HL-60 (cell line): ENCODE results near the gene MLLT3.

Experiments
- DNase-seq, 2 experiments: peaks; one replicate each; pipeline ENCODE4 v3.0.0-alpha.2; 2010 to 2020; ENCODE audit warnings: low read depth in 1 of 2, low spot score in 1 of 2
- H3K27ac ChIP-seq: fragments of 250-450 bp; sonication (Bioruptor Pico); replicated peaks from 2 replicates; pipeline ENCODE4 v1.5.1; 2020; ENCODE audit warnings: mild to moderate bottlenecking, moderate library complexity
- H3K27me3 ChIP-seq: fragments of 250-450 bp; sonication (Bioruptor Pico); 2 replicates; pipeline ENCODE4 v1.5.1; 2021; ENCODE audit warnings: mild to moderate bottlenecking, moderate library complexity; ENCODE audit not compliant: insufficient read depth, poor library complexity, severe bottlenecking
- H3K4me3 ChIP-seq: replicated peaks from 2 replicates; pipeline ENCODE4 v1.5.1; 2011; ENCODE audit warnings: mild to moderate bottlenecking, control low read depth, low read length; ENCODE audit not compliant: insufficient read depth
- GABPA ChIP-seq: IDR thresholded peaks from 2 replicates; pipeline ENCODE4 v1.6.1; 2012; ENCODE audit warnings: low read depth
- POLR2AphosphoS5 ChIP-seq: IDR thresholded peaks from 2 replicates; pipeline ENCODE4 v1.6.1; 2012; ENCODE audit warnings: low read depth
- SPI1 ChIP-seq: IDR thresholded peaks from 2 replicates; pipeline ENCODE4 v1.6.1; 2012; ENCODE audit warnings: low read depth, mild to moderate bottlenecking, borderline replicate concordance
- TF ChIP-seq, protein P1 (sequence below): IDR thresholded peaks from one replicate; pipeline ENCODE4 v1.5.1; 2011; ENCODE audit warnings: low read length, control low read depth, inconsistent platforms; ENCODE audit not compliant: insufficient read depth
- TF ChIP-seq, protein P2 (sequence below): IDR thresholded peaks from 2 replicates; pipeline ENCODE4 v1.6.1; 2012; ENCODE audit warnings: low read depth; ENCODE audit not compliant: insufficient replicate concordance

Gene MLLT3

DNA sequence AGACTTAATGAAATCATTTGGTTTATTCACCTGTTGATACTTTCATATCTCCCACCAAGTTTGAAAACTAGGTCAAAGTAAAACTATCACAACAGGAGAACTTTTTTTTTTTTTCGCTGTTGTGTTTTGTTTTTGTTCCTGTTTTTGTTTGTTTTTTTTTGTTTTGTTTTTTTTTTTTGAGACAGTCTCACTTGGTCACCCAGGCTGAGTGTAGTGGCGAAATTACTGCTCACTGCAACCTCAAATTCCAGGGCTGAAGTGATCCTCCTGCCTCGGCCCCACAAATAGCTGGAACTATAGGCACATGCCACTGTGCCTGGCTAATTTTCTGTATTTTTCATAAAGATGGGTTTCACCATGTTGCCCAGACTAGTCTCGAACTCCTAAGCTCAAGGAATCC lies 49.3 kb downstream of the MLLT3 start:
- TF ChIP-seq SPI1, result no peak
- no peak for TF ChIP-seq POLR2AphosphoS5
- no peak for TF ChIP-seq GABPA
- TF ChIP-seq, protein P1, sequence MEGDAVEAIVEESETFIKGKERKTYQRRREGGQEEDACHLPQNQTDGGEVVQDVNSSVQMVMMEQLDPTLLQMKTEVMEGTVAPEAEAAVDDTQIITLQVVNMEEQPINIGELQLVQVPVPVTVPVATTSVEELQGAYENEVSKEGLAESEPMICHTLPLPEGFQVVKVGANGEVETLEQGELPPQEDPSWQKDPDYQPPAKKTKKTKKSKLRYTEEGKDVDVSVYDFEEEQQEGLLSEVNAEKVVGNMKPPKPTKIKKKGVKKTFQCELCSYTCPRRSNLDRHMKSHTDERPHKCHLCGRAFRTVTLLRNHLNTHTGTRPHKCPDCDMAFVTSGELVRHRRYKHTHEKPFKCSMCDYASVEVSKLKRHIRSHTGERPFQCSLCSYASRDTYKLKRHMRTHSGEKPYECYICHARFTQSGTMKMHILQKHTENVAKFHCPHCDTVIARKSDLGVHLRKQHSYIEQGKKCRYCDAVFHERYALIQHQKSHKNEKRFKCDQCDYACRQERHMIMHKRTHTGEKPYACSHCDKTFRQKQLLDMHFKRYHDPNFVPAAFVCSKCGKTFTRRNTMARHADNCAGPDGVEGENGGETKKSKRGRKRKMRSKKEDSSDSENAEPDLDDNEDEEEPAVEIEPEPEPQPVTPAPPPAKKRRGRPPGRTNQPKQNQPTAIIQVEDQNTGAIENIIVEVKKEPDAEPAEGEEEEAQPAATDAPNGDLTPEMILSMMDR, result no peak
- TF ChIP-seq, protein P2, sequence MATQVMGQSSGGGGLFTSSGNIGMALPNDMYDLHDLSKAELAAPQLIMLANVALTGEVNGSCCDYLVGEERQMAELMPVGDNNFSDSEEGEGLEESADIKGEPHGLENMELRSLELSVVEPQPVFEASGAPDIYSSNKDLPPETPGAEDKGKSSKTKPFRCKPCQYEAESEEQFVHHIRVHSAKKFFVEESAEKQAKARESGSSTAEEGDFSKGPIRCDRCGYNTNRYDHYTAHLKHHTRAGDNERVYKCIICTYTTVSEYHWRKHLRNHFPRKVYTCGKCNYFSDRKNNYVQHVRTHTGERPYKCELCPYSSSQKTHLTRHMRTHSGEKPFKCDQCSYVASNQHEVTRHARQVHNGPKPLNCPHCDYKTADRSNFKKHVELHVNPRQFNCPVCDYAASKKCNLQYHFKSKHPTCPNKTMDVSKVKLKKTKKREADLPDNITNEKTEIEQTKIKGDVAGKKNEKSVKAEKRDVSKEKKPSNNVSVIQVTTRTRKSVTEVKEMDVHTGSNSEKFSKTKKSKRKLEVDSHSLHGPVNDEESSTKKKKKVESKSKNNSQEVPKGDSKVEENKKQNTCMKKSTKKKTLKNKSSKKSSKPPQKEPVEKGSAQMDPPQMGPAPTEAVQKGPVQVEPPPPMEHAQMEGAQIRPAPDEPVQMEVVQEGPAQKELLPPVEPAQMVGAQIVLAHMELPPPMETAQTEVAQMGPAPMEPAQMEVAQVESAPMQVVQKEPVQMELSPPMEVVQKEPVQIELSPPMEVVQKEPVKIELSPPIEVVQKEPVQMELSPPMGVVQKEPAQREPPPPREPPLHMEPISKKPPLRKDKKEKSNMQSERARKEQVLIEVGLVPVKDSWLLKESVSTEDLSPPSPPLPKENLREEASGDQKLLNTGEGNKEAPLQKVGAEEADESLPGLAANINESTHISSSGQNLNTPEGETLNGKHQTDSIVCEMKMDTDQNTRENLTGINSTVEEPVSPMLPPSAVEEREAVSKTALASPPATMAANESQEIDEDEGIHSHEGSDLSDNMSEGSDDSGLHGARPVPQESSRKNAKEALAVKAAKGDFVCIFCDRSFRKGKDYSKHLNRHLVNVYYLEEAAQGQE, result no peak
- DNase-seq, result no peak
- H3K4me3 ChIP-seq, result no peak overlapping the region
- H3K27ac ChIP-seq, result no peak overlapping the region
- no peaks in the 10 kb centered on the region for H3K27me3 ChIP-seq

DNA sequence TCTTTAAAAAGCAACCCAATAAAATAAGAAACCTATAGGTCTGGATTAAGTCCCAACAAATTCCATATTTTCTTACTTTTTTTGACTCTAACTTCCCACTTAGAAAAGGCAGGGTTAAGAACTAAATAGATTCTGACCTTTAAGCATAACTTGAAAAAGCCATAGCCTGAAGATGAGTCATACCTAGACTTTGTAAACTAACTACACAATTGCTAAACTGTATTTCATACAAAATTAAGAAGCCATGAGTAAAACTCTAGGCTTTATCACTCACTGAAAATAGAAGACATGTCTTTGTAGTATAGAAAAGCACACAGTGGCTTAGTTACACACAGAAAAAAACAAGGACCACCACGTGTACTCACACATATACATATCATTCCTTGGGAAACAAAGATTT lies 51.5 kb downstream of the MLLT3 start:
- no peak overlapping the region for H3K27ac ChIP-seq
- H3K27me3 ChIP-seq, result no peaks in the 10 kb centered on the region
- no peak for DNase-seq
- H3K4me3 ChIP-seq, result no peak overlapping the region
- TF ChIP-seq, protein P2, result no peak
- TF ChIP-seq GABPA (no peak), SPI1 (no peak), POLR2AphosphoS5 (no peak)
- TF ChIP-seq, protein P1, result no peak

DNA sequence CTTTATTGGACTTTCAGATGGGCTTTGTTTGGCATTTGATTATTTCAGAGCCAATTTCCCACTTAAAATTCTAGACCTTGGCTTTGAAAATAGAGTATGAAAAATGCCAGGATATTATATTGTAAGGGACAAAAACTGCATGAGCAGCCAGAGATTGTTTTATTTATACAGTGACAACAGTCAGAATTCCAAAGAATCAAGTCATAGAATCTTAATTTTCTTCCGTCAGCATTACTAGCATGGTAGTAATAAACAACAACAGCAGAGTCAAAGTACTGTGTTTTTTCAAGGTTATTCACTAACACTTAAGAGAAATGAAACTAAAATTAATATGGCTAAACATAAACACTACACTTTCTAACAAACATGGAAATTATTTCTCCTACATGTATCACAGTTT lies 52.2 kb downstream of the MLLT3 start:
- Histone ChIP-seq H3K27ac (no peak overlapping the region), H3K27me3 (no peaks in the 10 kb centered on the region), H3K4me3 (no peak overlapping the region)
- DNase-seq, result no peak
- TF ChIP-seq SPI1 (no peak), GABPA (no peak), POLR2AphosphoS5 (no peak)
- TF ChIP-seq, protein P2, result no peak
- TF ChIP-seq, protein P1, result no peak
